C4-2B (cell line): ENCODE data around the gene AFAP1.

Source experiments
- CTCF ChIP-seq: fragments of 450-650 bp; conservative IDR thresholded peaks from 2 replicates; pipeline ENCODE4 v1.5.1; 2017; ENCODE audit warnings: mild to moderate bottlenecking
- ZFX ChIP-seq: fragments of 450-650 bp; IDR thresholded peaks from 2 replicates; pipeline ENCODE4 v1.6.1; 2017

DNA sequence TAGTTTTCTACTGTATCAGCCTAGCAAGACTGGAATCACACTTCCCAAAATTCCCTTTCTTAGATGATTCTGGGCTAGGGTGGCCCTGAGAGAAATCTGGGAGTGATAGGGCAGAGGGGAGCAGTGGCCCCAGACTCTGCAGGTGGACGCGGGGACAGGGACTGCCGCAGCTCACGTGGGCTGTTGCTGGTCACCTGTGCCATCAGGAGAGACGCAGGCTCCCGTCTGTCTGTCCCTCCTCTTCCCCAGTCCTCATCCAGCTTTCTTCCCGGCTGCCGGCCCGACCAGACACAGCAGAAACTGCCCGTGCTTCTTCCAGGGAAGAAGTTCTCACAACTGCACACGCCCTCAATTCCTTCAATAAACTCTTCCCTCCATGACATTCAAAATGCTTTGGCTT is 86.4 kb downstream of the AFAP1 start:
- TF ChIP-seq CTCF (no peak), ZFX (no peak)
